GM19324 (cell line): ENCODE data around the gene ADAMTSL2.

ENCODE experiments used
- ATAC-seq: cut with Tn5 transposase; IDR thresholded peaks from one replicate; pipeline ENCODE4 v1.9.1; 2021; ENCODE audit warnings: mild to moderate bottlenecking, moderate library complexity; ENCODE audit not compliant: unreplicated experiment, low FRiP score

Gene ADAMTSL2

GRCh38 chr9:133583586-133583985, 49.1 kb downstream of the ADAMTSL2 start:
- no peak for ATAC-seq

- ATAC-seq, result no peak
Observed at GRCh38 chr9:133584167-133584558, 49.7 kb downstream of the ADAMTSL2 start.

GRCh38 chr9:133584559-133585476, 50.3 kb downstream of the ADAMTSL2 start:
- no peak for ATAC-seq

DNA sequence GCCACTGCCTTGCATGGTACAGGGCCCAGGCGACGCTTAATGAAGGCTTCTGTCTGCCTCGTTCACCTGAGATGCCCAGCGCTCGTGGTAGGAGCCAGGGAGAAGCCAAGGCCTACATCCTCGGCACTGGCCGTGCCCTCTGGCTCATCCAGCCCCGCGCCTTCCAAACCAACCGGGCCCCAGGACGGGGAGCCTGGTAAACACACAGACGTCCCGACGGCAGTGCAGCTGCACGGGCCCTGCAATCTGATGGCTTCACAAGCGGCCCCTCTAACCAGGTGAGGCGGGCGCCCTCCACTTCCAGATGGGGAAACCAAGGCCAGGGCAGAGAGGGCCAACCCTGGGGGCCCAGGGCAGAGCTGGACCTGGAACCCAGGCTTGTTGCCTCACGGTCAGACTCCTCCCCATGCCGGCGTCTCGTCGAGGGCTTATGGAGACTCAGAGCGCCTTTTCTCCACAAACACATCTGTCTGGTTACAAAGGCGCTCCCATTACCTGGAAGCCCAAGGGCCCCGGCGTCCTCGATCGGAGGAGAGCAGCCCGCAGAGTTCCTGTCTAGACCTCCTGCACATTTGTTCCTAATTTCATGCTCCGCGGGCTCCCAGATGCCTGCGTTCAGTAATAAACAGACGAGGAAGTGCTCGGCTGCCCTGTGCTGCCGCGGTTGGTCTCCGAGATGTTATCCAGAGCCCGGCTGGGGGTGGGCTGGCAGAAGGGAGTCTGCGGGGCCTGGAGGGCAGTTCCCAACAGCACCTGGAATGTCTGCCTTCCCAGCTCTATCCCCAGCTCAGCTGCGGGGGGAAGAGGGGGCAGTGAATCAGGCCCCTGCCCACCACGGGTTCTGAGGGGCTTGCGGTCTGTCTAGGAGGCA, 51.2 kb downstream of the ADAMTSL2 start:
- no peak for ATAC-seq

GRCh38 chr9:133587051-133587450, 52.5 kb downstream of the ADAMTSL2 start:
- ATAC-seq, result no peak

DNA sequence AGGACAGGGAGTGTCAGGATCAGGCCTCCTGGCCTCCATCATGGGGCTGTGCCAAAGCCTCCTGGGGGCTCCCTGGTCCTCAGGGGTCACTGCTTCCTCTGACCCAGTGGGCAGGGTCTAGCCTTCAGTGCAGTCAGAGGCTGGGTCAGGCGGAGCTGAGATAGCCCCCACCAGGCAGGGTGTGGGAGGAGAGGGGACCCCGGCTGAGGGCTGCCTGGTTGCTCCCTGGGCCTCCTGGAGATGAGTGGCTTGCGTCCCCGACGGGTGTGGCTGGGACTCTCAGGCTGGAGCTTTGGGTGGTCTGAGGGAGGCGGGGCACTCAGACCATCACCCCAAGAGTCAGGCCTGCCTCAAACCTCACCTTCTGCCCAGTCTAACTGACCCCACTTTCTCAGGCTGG, 53.0 kb downstream of the ADAMTSL2 start:
- ATAC-seq, result no peak

GRCh38 chr9:133589454-133590227, 55.1 kb downstream of the ADAMTSL2 start:
- no peak for ATAC-seq

DNA sequence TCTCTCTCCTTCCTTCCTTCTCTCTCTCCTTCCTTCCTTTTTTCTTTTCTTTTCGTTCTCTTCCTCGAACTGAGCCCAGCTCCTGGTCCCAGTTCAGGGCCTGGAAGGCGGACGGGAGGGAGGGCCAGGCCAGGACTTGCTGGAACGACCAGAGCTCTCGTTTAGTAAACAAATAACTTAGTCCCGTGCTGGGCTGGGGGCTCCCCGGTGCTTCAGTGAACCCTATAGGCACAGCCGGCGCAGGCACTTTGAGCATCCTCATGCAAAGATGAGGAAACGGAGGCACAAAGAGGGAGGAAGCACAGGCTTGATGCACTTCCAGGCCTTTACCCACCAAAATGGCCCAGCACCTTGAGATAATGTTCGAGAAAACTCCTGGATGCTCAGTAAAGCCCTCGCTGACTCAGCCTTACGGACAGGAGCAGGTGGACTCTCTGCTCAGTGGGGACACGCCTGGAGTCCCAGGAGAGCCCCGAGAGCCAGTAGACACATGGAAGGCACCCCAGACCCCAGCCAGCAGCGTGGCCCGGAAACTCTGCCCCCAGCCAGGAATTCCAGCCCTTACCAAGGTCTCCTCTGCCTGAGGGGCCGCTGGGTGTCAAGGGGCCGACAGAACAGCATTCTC, 55.8 kb downstream of the ADAMTSL2 start:
- no peak for ATAC-seq

GRCh38 chr9:133591116-133591910, 56.8 kb downstream of the ADAMTSL2 start:
- no peak for ATAC-seq

DNA sequence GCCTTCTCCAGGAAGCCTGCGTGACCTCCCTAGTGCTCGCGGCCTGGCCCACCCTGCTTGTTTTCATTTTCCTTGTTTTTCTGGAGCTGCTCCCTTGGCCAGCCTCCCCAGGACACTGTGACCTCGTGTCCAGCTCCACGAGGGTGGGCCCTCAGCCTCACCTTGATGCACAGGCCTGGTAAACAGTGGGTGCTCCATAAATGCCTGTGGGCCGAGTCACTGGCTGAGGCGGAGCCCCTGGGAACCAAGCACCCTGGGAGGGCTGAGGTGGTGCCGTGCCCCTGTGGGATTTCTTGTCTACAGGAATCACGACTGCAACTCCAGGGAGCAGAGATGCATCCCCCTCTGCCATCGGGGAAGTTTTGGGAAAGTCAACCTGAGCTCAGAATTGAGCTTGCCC, 57.5 kb downstream of the ADAMTSL2 start:
- no peak for ATAC-seq

DNA sequence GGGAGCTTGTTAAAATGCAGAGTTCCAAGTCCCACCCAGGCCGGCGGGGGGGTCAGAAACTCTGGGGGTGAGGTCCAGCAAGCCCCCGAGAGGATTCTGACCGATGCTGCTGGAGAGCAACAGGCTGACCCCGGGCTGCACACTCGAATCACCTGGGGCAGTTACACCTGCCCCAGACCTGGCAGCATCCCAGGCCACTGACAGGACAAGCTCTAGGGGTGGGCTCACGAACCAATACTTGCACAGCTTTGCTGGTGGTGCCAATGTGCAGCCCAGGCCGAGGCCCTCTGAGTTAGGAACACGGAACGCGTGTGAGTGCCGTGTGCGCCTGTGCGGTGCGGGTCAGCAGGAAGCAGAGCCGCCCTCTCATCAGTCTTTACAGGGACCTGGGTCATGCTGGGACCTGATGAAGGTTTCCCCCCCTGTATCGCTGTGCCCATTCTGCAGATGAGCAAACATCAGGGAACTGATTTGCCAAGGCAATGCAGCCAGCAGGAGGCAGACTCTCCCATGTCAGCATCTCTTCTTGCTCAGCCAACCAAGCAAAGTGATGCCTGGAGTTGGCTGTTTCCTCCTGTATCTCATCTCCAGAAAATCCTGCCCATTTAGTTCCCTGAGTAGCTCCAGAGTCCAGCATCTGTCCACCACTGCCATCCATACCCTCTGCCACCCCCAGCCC, 58.4 kb downstream of the ADAMTSL2 start:
- no peak for ATAC-seq

DNA sequence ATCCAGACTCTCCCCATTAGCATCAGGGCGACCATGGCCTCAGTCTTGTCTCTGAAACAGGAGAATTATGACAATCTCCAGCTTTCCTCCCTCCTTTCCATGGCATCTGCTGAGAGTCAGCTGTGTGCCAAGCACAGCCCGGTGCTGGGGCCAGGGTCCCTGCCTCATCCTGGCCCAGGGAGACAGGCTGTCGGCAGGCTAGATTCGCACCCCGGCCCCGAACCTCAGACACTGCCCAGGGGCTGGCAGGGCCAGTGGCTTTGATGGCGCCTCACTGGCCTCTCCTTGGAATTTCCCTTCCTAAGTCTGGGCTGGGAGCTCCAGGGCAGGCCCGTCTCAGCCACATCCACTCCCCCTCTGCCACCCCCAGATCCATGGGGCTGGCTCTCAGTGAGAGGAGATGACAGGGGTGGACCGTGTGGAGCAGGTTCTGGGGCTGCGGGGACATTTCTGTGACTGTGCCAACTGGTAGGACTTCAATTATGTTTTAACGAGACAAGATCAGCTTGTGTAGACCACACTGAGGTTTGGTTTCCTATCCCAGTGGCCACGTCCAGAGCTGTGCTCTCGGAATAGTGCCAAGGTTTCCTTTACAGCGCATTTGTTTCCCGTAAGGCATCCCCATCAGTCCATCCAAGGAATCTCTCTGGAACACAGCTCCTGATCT, 59.2 kb downstream of the ADAMTSL2 start:
- no peak for ATAC-seq

DNA sequence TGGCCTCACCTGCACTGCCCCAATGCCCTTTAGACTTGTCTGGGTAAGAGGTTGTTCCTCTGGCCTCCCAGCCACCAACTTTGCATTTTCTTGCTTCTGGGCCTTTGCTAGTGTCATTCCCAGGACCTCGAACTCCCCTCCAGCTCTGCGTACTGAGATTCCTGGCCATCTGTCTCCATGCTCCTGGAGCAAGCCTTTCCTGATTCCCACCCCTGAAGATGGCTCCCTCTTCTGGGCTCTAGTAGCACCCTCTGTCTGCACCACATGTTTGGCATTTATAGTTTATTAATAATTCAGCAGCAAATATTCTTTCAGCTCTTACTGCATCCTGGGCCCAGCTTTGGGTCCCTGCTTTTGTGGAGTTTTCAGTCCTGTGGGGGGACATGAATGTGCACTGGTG, 59.8 kb downstream of the ADAMTSL2 start:
- no peak for ATAC-seq

DNA sequence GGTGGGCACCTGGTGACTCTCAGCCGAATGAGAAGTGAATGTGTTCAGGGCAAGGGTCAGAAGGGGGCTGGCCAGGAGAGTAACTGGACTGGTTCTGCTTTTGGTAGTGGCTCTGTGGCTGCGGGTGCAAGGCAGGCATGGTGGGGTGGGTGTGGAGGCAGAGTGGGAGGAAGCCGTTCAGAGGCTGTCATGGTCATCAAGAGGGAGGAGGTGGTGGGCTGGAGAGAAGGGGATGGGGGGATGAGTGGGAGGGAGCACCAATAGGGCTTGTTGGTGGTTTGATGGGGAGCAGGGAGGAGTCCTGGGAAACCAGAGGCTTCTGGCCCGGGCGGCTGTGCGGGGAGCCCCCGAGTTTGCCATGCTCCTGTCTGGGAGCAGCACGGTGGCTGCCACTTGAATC, 61.4 kb downstream of the ADAMTSL2 start:
- no peak for ATAC-seq

DNA sequence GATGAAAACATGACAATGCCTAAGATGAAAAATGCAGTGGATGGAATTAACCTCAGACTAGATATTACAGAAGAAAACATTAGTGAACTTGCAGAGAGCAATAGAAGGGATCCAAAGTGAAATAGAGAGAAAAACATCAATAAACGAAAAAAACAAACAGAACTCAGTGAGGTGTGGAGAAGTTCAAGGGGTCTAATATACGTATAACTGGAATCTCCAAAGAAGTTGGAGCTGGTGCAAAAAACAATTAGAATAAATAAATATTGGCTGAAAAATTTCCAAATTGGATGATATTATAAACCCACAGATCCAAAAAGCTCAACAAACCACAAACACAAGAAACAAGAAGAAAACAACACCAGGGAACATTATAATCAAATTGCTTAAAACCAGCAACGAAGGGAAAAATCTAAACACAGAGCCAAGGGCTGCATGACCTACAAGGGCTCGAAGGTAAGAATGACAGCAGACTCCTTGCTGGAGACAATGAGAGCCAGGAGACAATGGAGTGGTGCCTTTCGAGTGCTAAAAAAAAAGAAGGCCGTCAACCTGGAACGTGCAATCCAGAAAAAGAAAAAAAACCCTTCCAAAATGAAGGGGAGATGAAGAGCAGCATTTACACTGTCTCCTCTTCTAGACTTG, 62.9 kb downstream of the ADAMTSL2 start:
- no peak for ATAC-seq

GRCh38 chr9:133598978-133599377, 64.5 kb downstream of the ADAMTSL2 start:
- ATAC-seq, result no peak

DNA sequence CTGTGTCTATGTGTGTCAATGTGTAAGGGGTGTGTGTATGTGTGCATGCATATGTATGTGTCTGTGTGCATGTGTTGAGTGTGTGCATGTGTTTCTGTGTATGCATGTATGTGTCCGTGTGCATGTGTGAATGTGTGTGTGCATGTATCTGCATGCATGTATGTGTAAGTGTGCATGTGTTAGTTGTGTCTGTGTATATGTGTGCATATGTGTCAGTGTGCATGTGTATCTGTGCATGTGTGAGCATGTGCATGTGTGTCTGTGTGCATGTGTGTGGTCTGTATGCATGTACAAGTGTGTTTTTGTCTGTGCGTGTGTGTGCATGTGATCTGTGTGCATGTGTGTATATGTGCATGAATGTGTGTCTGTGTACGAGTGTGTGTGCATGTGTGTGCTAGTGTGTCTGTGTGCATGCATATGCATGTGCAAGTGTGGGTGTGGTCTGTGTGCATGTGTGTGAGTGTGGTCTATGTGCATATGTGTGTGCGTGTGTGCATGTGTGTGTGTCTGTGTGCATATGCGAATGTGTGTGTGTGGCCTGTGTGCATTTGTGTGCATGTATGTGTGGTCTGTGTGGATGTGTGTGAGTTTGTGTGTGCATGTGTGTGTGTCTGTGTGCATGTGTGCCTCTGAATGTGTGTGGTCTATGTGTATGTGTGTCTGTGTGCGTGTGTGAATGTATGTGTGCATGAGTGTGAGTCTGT, 65.1 kb downstream of the ADAMTSL2 start:
- no peak for ATAC-seq
